HEK293T (cell line): ENCODE measurements around the gene BST2.

ENCODE experiments used
- CTCF ChIA-PET: fragments of 350-600 bp; formaldehyde crosslinking; extraction: SDS; loops from one replicate; lab custom pipeline; 2021; ENCODE audit warnings: antibody characterized with exemption, inconsistent platforms; lab: Yijun Ruan, JAX
- POLR2A ChIA-PET: fragments of 350-600 bp; formaldehyde crosslinking; extraction: SDS; loops from one replicate; lab custom pipeline; 2020; ENCODE audit warnings: antibody characterized with exemption, inconsistent platforms; lab: Yijun Ruan, JAX
- DNase-seq: peaks from one replicate; pipeline ENCODE4 v3.0.0; 2012; ENCODE audit warnings: mixed read lengths; ENCODE audit errors: extremely low spot score
- ARNT ChIP-seq: fragments of 450-650 bp; IDR thresholded peaks from 2 replicates; pipeline ENCODE4 v1.6.1; 2017; ENCODE audit warnings: mild to moderate bottlenecking
- BHLHE40 ChIP-seq: fragments of 450-650 bp; IDR thresholded peaks from 2 replicates; pipeline ENCODE4 v1.6.1; 2016; ENCODE audit warnings: mild to moderate bottlenecking, moderate library complexity, borderline replicate concordance
- CTBP1 ChIP-seq: fragments of 450-650 bp; IDR thresholded peaks from 2 replicates; pipeline ENCODE4 v1.6.1; 2016; ENCODE audit warnings: borderline replicate concordance
- ELF4 ChIP-seq: fragments of 450-650 bp; IDR thresholded peaks from 2 replicates; pipeline ENCODE4 v1.6.1; 2017; ENCODE audit warnings: antibody characterized with exemption
- FOXA1 ChIP-seq: fragments of 450-650 bp; IDR thresholded peaks from 2 replicates; pipeline ENCODE4 v1.6.1; 2016; ENCODE audit warnings: mild to moderate bottlenecking
- FOXK2 ChIP-seq: fragments of 450-650 bp; IDR thresholded peaks from 2 replicates; pipeline ENCODE4 v1.6.1; 2016; ENCODE audit warnings: mild to moderate bottlenecking
- FOXM1 ChIP-seq: fragments of 450-650 bp; IDR thresholded peaks from 2 replicates; pipeline ENCODE4 v1.6.1; 2017; ENCODE audit warnings: mild to moderate bottlenecking, borderline replicate concordance
- HDGF ChIP-seq: fragments of 450-650 bp; IDR thresholded peaks from 2 replicates; pipeline ENCODE4 v1.6.1; 2017; ENCODE audit warnings: antibody characterized with exemption, borderline replicate concordance
- L3MBTL2 ChIP-seq: fragments of 450-650 bp; conservative IDR thresholded peaks from 2 replicates; pipeline ENCODE4 v1.6.1; 2016; ENCODE audit warnings: mild to moderate bottlenecking
- LEF1 ChIP-seq: fragments of 450-650 bp; IDR thresholded peaks from 2 replicates; pipeline ENCODE4 v1.6.1; 2017; ENCODE audit warnings: mild to moderate bottlenecking, borderline replicate concordance
- NFRKB ChIP-seq: fragments of 450-650 bp; IDR thresholded peaks from 2 replicates; pipeline ENCODE4 v1.6.1; 2016; ENCODE audit warnings: mild to moderate bottlenecking, moderate library complexity
- PKNOX1 ChIP-seq: fragments of 450-650 bp; IDR thresholded peaks from 2 replicates; pipeline ENCODE4 v1.6.1; 2016
- SP1 ChIP-seq: fragments of 450-650 bp; IDR thresholded peaks from 2 replicates; pipeline ENCODE4 v1.6.1; 2017
- SUZ12 ChIP-seq: fragments of 450-650 bp; IDR thresholded peaks from 2 replicates; pipeline ENCODE4 v1.6.1; 2016; ENCODE audit warnings: mild to moderate bottlenecking
- TARDBP ChIP-seq: fragments of 450-650 bp; IDR thresholded peaks from 2 replicates; pipeline ENCODE4 v1.6.1; 2016
- ZNF384 ChIP-seq: fragments of 450-650 bp; IDR thresholded peaks from 2 replicates; pipeline ENCODE4 v1.6.1; 2016

The BST2 gene

GRCh38 chr19:17447704-17448130 lies 42.3 kb upstream of the BST2 start:
- TF ChIP-seq FOXM1: no peak
- TF ChIP-seq ZNF384: no peak
- TF ChIP-seq FOXA1: no peak
- TF ChIP-seq FOXK2: no peak
- no peak for TF ChIP-seq SUZ12
- no peak for TF ChIP-seq CTBP1
- TF ChIP-seq NFRKB: no peak
- TF ChIP-seq L3MBTL2: no peak
- no peak for TF ChIP-seq ARNT
- no peak for TF ChIP-seq TARDBP
- no peak for TF ChIP-seq BHLHE40
- TF ChIP-seq ELF4: no peak
- TF ChIP-seq PKNOX1: no peak
- TF ChIP-seq HDGF: no peak
- ChIA-PET CTCF (interaction anchor here (0.9 to 1.5 kb wide), 5 partner anchors 10 to 319 kb away, joined by 3 to 6 read pairs (median 4); no protein-coding TSS in a partner anchor), POLR2A (interaction anchor here (1.8 kb wide), 1 partner anchor 319 kb away, joined by 5 read pairs; no protein-coding TSS in a partner anchor)
- DNase-seq: no peak

DNA sequence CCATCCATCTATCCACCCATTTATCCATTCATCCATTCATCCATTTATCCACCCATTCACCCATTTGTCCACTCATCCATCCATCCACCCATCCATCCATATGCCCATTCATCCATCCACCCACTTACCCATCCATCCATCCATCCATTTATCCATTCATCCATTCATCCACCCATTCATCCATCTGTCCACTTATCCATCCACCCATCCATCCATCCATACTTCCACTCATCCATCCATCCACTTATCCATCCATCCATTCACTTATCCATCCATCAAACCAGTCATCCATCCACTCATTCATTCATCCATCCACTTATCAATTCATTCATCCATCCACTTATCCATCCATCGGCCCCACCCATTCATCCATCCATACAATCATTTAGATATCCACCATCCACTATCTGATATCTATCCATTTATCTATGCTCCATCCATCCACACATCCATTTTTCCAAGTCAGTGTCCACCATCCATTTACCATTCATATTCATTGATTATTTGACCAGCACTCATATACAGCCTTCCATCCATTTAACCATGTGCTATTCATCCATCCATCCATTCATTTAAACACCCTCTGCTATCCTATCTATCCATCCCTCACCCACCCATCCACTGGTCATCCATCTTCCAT lies 40.2 kb upstream of the BST2 start:
- DNase-seq: no peak
- CTCF ChIA-PET: no interaction called here
- POLR2A ChIA-PET: no interaction called here
- 0 out of 2 replicates have a peak, but pooled peaks have one; percentile 7 for TF ChIP-seq TARDBP
- no peak for TF ChIP-seq FOXK2

- CTCF ChIA-PET: interaction anchor here (0.5 to 1.7 kb wide), 12 partner anchors 8 to 566 kb away, joined by 3 to 6 read pairs (median 3); no protein-coding TSS in a partner anchor
- POLR2A ChIA-PET: interaction anchor here (1.6 kb wide), 1 partner anchor 22 kb away, joined by 6 read pairs; no protein-coding TSS in a partner anchor
- peak; percentile 52 for DNase-seq
- TF ChIP-seq PKNOX1 (no peak), ZNF384 (no peak), L3MBTL2 (no peak), FOXK2 (no peak), ARNT (no peak), FOXM1 (no peak; the same call in 1 of the 2 replicates), HDGF (no peak), SP1 (no peak)
Measured at GRCh38 chr19:17441241-17442021, 36.0 kb upstream of the BST2 start.

DNA sequence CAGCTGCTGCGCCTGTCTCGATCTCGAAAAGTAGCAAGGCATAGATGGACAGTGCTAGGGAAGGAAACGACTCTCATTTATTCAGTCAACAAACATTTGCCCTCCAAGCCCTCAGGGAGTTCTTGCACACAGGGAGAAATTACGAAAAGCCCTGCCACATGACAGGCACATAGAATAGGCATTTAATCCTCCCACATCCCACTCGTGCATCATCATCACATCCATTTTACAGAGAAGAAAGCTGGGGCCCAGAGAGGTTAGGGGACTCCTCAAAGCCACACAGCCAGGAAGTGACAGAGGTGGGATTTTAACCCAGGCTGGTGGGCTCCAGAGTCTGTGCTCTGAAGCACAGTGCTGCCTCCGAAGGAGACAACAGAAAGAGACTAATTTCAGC lies 31.4 kb upstream of the BST2 start:
- TF ChIP-seq ARNT (no peak), FOXA1 (no peak), LEF1 (no peak), ELF4 (no peak), FOXK2 (no peak), PKNOX1 (no peak), NFRKB (no peak), TARDBP (no peak), BHLHE40 (no peak), SUZ12 (no peak), FOXM1 (no peak), CTBP1 (no peak), L3MBTL2 (no peak), SP1 (no peak), ZNF384 (no peak), HDGF (no peak)
- no peak for DNase-seq
- ChIA-PET CTCF (interaction anchor here (1.2 kb wide), 1 partner anchor 10 kb away, joined by 3 read pairs; no protein-coding TSS in a partner anchor), POLR2A (interaction anchor here (1.0 to 1.1 kb wide), 2 partner anchors 17 to 144 kb away, joined by 3 to 4 read pairs; partner anchors contain the start of gene MVB12A)

- no peak for DNase-seq
- ChIA-PET CTCF (interaction anchor here (1.2 kb wide), 1 partner anchor 10 kb away, joined by 3 read pairs; no protein-coding TSS in a partner anchor), POLR2A (interaction anchor here (1.0 to 1.1 kb wide), 2 partner anchors 16 to 143 kb away, joined by 3 to 4 read pairs; partner anchors contain the start of gene MVB12A)
- TF ChIP-seq FOXM1 (no peak), ZNF384 (no peak), ARNT (no peak), TARDBP (no peak), ELF4 (no peak), FOXA1 (no peak), PKNOX1 (no peak), SUZ12 (no peak), NFRKB (no peak)
Measured at GRCh38 chr19:17436094-17436873, 30.9 kb upstream of the BST2 start.
